H1 (cell line): ENCODE measurements around the gene PTPN9. TPM values are rescaled to one million over a fixed set of nuclear protein-coding genes. Genes with fewer than 3 reads are reported as not detected.

Experiments used
- CTCF ChIA-PET: fragments of 300-600 bp; sonication (Branson Sonifier 250); formaldehyde crosslinking; loops from one replicate; lab custom pipeline; 2021; ENCODE audit not compliant: partially characterized antibody; lab: Charles Lee
- POLR2A ChIA-PET: fragments of 300-600 bp; sonication (Branson Sonifier 250); formaldehyde crosslinking; loops from one replicate; lab custom pipeline; 2021; ENCODE audit warnings: inconsistent platforms; ENCODE audit not compliant: partially characterized antibody; lab: Charles Lee
- DNase-seq, 2 experiments: peaks; one replicate each; pipeline versions ENCODE4 v3.0.0 to v3.0.0-alpha.2; 2010 to 2022; ENCODE audit warnings: low spot score in 2 of 2, low read depth in 1 of 2, mixed read lengths in 1 of 2
- FAIRE-seq: peaks from 2 replicates; lab custom pipeline; 2011; peaks lifted over from hg19 to GRCh38; lab: Jason Lieb, UNC
- H2AFZ ChIP-seq: 2 replicates; pipeline ENCODE4 v1.8.1; 2012; ENCODE audit warnings: low read length, inconsistent platforms
- H2AK5ac ChIP-seq: 2 replicates; pipeline ENCODE4 v1.6.1; 2013; ENCODE audit warnings: low read depth, low read length
- H2BK120ac ChIP-seq: replicated peaks from 2 replicates; pipeline ENCODE3; 2013; ENCODE audit warnings: low read depth, low read length, inconsistent platforms
- H2BK12ac ChIP-seq: 2 replicates; pipeline ENCODE4 v1.6.1; 2013; ENCODE audit warnings: low read depth, low read length
- H2BK15ac ChIP-seq: 2 replicates; pipeline ENCODE4 v1.6.1; 2013; ENCODE audit warnings: low read length
- H2BK20ac ChIP-seq: 2 replicates; pipeline ENCODE4 v1.6.1; 2013; ENCODE audit warnings: low read length
- H2BK5ac ChIP-seq: 2 replicates; pipeline ENCODE4 v1.6.1; 2013; ENCODE audit warnings: low read depth, low read length
- H3K14ac ChIP-seq: 2 replicates; pipeline ENCODE4 v1.6.1; 2013; ENCODE audit warnings: inconsistent platforms; ENCODE audit not compliant: insufficient read length
- H3K18ac ChIP-seq: 2 replicates; pipeline ENCODE4 v1.6.1; 2013; ENCODE audit warnings: low read length; ENCODE audit errors: extremely low read depth
- H3K23ac ChIP-seq: 2 replicates; pipeline ENCODE4 v1.6.1; 2013; ENCODE audit warnings: inconsistent platforms; ENCODE audit not compliant: insufficient read length
- H3K23me2 ChIP-seq: 2 replicates; pipeline ENCODE4 v1.6.1; 2013; ENCODE audit warnings: low read depth, low read length
- H3K27ac ChIP-seq: 2 replicates; pipeline ENCODE4 v1.6.1; 2011; ENCODE audit warnings: low read depth, low read length, inconsistent platforms
- H3K27me3 ChIP-seq, 4 experiments: replicated peaks in 1 of 4; 1 replicate in 1 of 4; 2 replicates in 3 of 4; pipeline versions ENCODE4 v1.6.1 to v1.8.1; 2011 to 2013; ENCODE audit warnings: low read length in 3 of 4, mild to moderate bottlenecking in 3 of 4, inconsistent platforms in 2 of 4, mixed read lengths in 2 of 4, moderate library complexity in 1 of 4; ENCODE audit not compliant: control insufficient read depth in 3 of 4, insufficient read depth in 3 of 4; ENCODE audit errors: extremely low read depth in 1 of 4
- H3K36me3 ChIP-seq, 4 experiments: 2 replicates each; pipeline versions ENCODE4 v1.6.1 to v1.8.1; 2011 to 2013; ENCODE audit warnings: mild to moderate bottlenecking in 4 of 4, low read length in 3 of 4, moderate library complexity in 2 of 4, control low read depth in 1 of 4, inconsistent platforms in 1 of 4; ENCODE audit not compliant: insufficient read depth in 4 of 4, control insufficient read depth in 2 of 4
- H3K4ac ChIP-seq: replicated peaks from 2 replicates; pipeline ENCODE3; 2013; ENCODE audit warnings: low read length, low read depth, mixed read lengths, inconsistent platforms; ENCODE audit not compliant: insufficient read length
- H3K4me1 ChIP-seq, 4 experiments: replicated peaks in 1 of 4; 1 replicate in 1 of 4; 2 replicates in 3 of 4; pipeline versions ENCODE4 v1.6.1 to v1.8.1; 2011 to 2013; ENCODE audit warnings: low read length in 3 of 4, inconsistent platforms in 2 of 4, mixed read lengths in 1 of 4; ENCODE audit not compliant: insufficient read depth in 4 of 4, control insufficient read depth in 3 of 4
- H3K4me2 ChIP-seq, 2 experiments: 2 replicates each; pipeline versions ENCODE4 v1.6.1 to v1.8.1; 2011 to 2013; ENCODE audit warnings: low read depth in 2 of 2, low read length in 2 of 2, control low read depth in 1 of 2, inconsistent platforms in 1 of 2, mild to moderate bottlenecking in 1 of 2; ENCODE audit not compliant: insufficient read depth in 1 of 2
- H3K4me3 ChIP-seq, 4 experiments: fragments of 200-600, 300-600 bp in 1 of 4; sonication (generic), shearing (Covaris generic), sonication (Bioruptor Twin) in 1 of 4; 2 replicates each; pipeline versions ENCODE4 v1.5.1 to v1.8.1; 2011 to 2016; ENCODE audit warnings: low read length in 4 of 4, low read depth in 3 of 4, control low read depth in 2 of 4, inconsistent platforms in 2 of 4, mild to moderate bottlenecking in 2 of 4, mixed read lengths in 1 of 4, moderate library complexity in 1 of 4; ENCODE audit not compliant: insufficient read depth in 2 of 4; ENCODE audit errors: extremely low read depth in 1 of 4
- H3K56ac ChIP-seq: replicated peaks from 2 replicates; pipeline ENCODE3; 2013; ENCODE audit warnings: low read depth, mild to moderate bottlenecking, mixed read lengths, low read length, inconsistent platforms; ENCODE audit not compliant: insufficient read length
- H3K79me1 ChIP-seq: 2 replicates; pipeline ENCODE4 v1.6.1; 2013; ENCODE audit warnings: low read depth, low read length, control low read depth
- H3K79me2 ChIP-seq, 2 experiments: 2 replicates each; pipeline versions ENCODE4 v1.6.1 to v1.8.1; 2012 to 2013; ENCODE audit warnings: low read length in 2 of 2, mild to moderate bottlenecking in 2 of 2, inconsistent platforms in 1 of 2; ENCODE audit not compliant: insufficient read depth in 2 of 2, control insufficient read depth in 1 of 2
- H3K9ac ChIP-seq, 4 experiments: replicated peaks in 1 of 4; 1 replicate in 1 of 4; 2 replicates in 3 of 4; pipeline versions ENCODE4 v1.6.1 to v1.8.1; 2011 to 2013; ENCODE audit warnings: low read depth in 3 of 4, low read length in 3 of 4, control low read depth in 2 of 4, mild to moderate bottlenecking in 2 of 4, moderate library complexity in 2 of 4, inconsistent platforms in 1 of 4; ENCODE audit errors: extremely low read depth in 1 of 4
- H3K9me3 ChIP-seq, 2 experiments: 2 replicates each; pipeline versions ENCODE4 v1.6.1 to v1.8.1; 2012 to 2013; ENCODE audit warnings: mild to moderate bottlenecking in 2 of 2, moderate library complexity in 2 of 2, control low read depth in 1 of 2, inconsistent platforms in 1 of 2, low read depth in 1 of 2, low read length in 1 of 2, mixed read lengths in 1 of 2; ENCODE audit not compliant: insufficient read depth in 2 of 2
- H4K20me1 ChIP-seq, 2 experiments: replicated peaks in 1 of 2; 2 replicates each; pipeline versions ENCODE3 to v1.8.1; 2011 to 2013; ENCODE audit warnings: inconsistent platforms in 2 of 2, low read length in 2 of 2, mild to moderate bottlenecking in 1 of 2; ENCODE audit not compliant: insufficient read depth in 2 of 2, control insufficient read depth in 1 of 2
- H4K5ac ChIP-seq: 2 replicates; pipeline ENCODE4 v1.6.1; 2013; ENCODE audit warnings: low read length, low read depth, mixed read lengths, inconsistent platforms; ENCODE audit not compliant: insufficient read length
- H4K8ac ChIP-seq: 2 replicates; pipeline ENCODE4 v1.8.0; 2013; ENCODE audit warnings: mild to moderate bottlenecking, moderate library complexity, low read length, inconsistent platforms; ENCODE audit not compliant: insufficient read depth; ENCODE audit errors: extremely low read depth
- H4K91ac ChIP-seq: replicated peaks from 2 replicates; pipeline ENCODE3; 2013; ENCODE audit warnings: low read length, mixed read lengths, inconsistent platforms; ENCODE audit not compliant: insufficient read length
- EZH2 ChIP-seq: fragments of 200-600 bp; sonication (generic); IDR thresholded peaks from 2 replicates; pipeline ENCODE4 v1.7.1; 2012; ENCODE audit warnings: low read depth, mild to moderate bottlenecking, moderate library complexity, low read length, inconsistent platforms; ENCODE audit not compliant: severe bottlenecking
- JUN ChIP-seq: IDR thresholded peaks from 2 replicates; pipeline ENCODE4 v1.6.1; 2011; ENCODE audit warnings: low read depth, mild to moderate bottlenecking, improper control_type of control experiment, low read length
- RAD21 ChIP-seq, 2 experiments: IDR thresholded peaks in 1 of 2; conservative IDR thresholded peaks in 1 of 2; 2 replicates each; pipeline ENCODE4 v1.6.1; 2011; ENCODE audit warnings: low read depth in 2 of 2, low read length in 2 of 2, improper control_type of control experiment in 1 of 2, inconsistent platforms in 1 of 2, mild to moderate bottlenecking in 1 of 2, moderate library complexity in 1 of 2
- RFX5 ChIP-seq: IDR thresholded peaks from 2 replicates; pipeline ENCODE4 v1.6.1; 2011; ENCODE audit warnings: low read depth, low read length, improper control_type of control experiment, borderline replicate concordance
- WGBS, 2 experiments: shearing (Covaris generic) in 1 of 2; methylation state at CpG; one replicate each; pipeline versions ENCODE4 v1.1.6 to v1.1.7; 2013 to 2015; ENCODE audit warnings: low lambda C conversion rate in 2 of 2, mixed read lengths in 2 of 2, inconsistent platforms in 1 of 2, low coverage in 1 of 2, missing lambda C conversion rate in 1 of 2; ENCODE audit not compliant: insufficient replicate concordance in 2 of 2, insufficient coverage in 1 of 2, insufficient read length in 1 of 2; ENCODE audit errors: extremely low coverage in 1 of 2, missing lambda C conversion rate in 1 of 2; 5-methylcytosine and 5-hydroxymethylcytosine counted together
- polyA plus RNA-seq, 7 experiments: library from polyadenylated mRNA; depleted of rRNA in 3 of 7; stranded (reverse) in 5 of 7; unstranded in 2 of 7; fragments of >200 nt in 5 of 7; fragments of 200-250 nt in 2 of 7; gene quantifications; 1 replicate in 5 of 7; 2 replicates in 1 of 7; 4 replicates in 1 of 7; pipeline versions ENCODE4 v1.2.1 to v1.2.3, GENCODE V29; 2011 to 2013; ENCODE audit warnings: missing spikeins in 2 of 7, mixed read lengths in 2 of 7
- total RNA-seq: library from RNA; stranded (reverse); fragmentation: NEBNext Ultra II Directional; extraction: Animal tissue kit (Norgen Biotek cat#: 25700); gene quantifications from 2 replicates; pipeline ENCODE4 v1.2.1, GENCODE V29; 2021
- TF ChIP-seq, protein P1 (sequence below), 3 experiments: IDR thresholded peaks; 1 replicate in 2 of 3; 2 replicates in 1 of 3; pipeline versions ENCODE4 v1.5.1 to v1.6.1; 2011; ENCODE audit warnings: low read length in 3 of 3, mild to moderate bottlenecking in 3 of 3, inconsistent platforms in 2 of 3, low read depth in 1 of 3, moderate library complexity in 1 of 3; ENCODE audit not compliant: insufficient read depth in 1 of 3; ENCODE audit errors: control extremely low read depth in 1 of 3

PTPN9 gene
- total and polyA plus RNA-seq, 2 of the 8 experiments (the other 6 are each of a cell fraction or from before 2014, with no cell fraction given) = 46.6 to 57.4 TPM

- POLR2A ChIA-PET = interaction anchor here (0.7 to 1.5 kb wide), 5 partner anchors 19 to 57 kb away, joined by 3 to 6 read pairs (median 3); partner anchors contain the start of gene SIN3A
- Histone ChIP-seq H4K8ac (no peak overlapping the region), H4K91ac (no peak overlapping the region), H2AFZ (no peak overlapping the region), H2BK120ac (no peak overlapping the region), H3K4me1 (no peaks in the 10 kb centered on the region), H3K36me3 (peaks cover 11 to 40% (median 27%) of the 10 kb centered on the region in 4 experiments), H3K27me3 (no peaks in the 10 kb centered on the region), H3K4me3 (no peak overlapping the region), H3K9me3 (peaks cover 5% of the 10 kb centered on the region in 2 experiments; a peak in 2 of 4 replicates), H2BK20ac (no peak overlapping the region), H3K9ac (no peak overlapping the region), H3K18ac (no peak overlapping the region), H3K4ac (no peak overlapping the region), H4K5ac (no peak overlapping the region), H4K20me1 (no peaks in the 10 kb centered on the region), H3K56ac (no peak overlapping the region), H2BK5ac (no peak overlapping the region), H3K79me1 (0 out of 2 replicates have a peak, but pooled peaks cover 3% of the 10 kb centered on the region), H3K79me2 (no peaks in the 10 kb centered on the region)
- WGBS, 2 experiments = 92% methylated on average over 7 of the region's 7 CpGs; no CpG with 5 or more reads in 1 of the 2 experiments
- CTCF ChIA-PET = interaction anchor here (0.8 to 1.6 kb wide), 11 partner anchors 24 to 176 kb away, joined by 3 to 8 read pairs (median 3); partner anchors contain the start of gene SNX33
- TF ChIP-seq RAD21 (IDR thresholded peaks at IDR 0.05 in 1 of 2, conservative IDR thresholded peaks at IDR 0.05 in 1 of 2; ENCODE audit: low read depth in 2 of 2, low read length in 2 of 2) (peak in 1 of 2 experiments; percentile 37; a peak in 2 of 4 replicates), JUN (no peak), EZH2 (no peak), RFX5 (no peak)
- TF ChIP-seq, protein P1, sequence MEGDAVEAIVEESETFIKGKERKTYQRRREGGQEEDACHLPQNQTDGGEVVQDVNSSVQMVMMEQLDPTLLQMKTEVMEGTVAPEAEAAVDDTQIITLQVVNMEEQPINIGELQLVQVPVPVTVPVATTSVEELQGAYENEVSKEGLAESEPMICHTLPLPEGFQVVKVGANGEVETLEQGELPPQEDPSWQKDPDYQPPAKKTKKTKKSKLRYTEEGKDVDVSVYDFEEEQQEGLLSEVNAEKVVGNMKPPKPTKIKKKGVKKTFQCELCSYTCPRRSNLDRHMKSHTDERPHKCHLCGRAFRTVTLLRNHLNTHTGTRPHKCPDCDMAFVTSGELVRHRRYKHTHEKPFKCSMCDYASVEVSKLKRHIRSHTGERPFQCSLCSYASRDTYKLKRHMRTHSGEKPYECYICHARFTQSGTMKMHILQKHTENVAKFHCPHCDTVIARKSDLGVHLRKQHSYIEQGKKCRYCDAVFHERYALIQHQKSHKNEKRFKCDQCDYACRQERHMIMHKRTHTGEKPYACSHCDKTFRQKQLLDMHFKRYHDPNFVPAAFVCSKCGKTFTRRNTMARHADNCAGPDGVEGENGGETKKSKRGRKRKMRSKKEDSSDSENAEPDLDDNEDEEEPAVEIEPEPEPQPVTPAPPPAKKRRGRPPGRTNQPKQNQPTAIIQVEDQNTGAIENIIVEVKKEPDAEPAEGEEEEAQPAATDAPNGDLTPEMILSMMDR (IDR thresholded peaks at IDR 0.05; ENCODE audit: control extremely low read depth in 1 of 3, insufficient read depth in 1 of 3, low read depth in 1 of 3, low read length in 3 of 3) = peak in 2 of 3 experiments; percentile 26 to 49; a peak in 2 of 4 replicates
- TF ChIP-seq, all 59 proteins: peak for 2
- no peak overlapping the region for H3K23ac ChIP-seq
- no peak overlapping the region for H3K14ac ChIP-seq
- no peaks in the 10 kb centered on the region for H3K23me2 ChIP-seq
- FAIRE-seq (peak; percentile 65), DNase-seq (no peak)
- no peak overlapping the region for H2BK15ac ChIP-seq
- no peak overlapping the region for H3K27ac ChIP-seq
- H2BK12ac ChIP-seq = no peak overlapping the region
- no peak overlapping the region for H2AK5ac ChIP-seq
- no peak overlapping the region for H3K4me2 ChIP-seq
Measured at GRCh38 chr15:75508840-75509532, 70.1 kb downstream of the PTPN9 start.
